WI38 (cell line): ENCODE measurements around the gene NOTCH1.

Experiments used
- H3K4me3 ChIP-seq: 2 replicates; pipeline ENCODE4 v1.5.1; 2011; ENCODE audit warnings: low read depth, mild to moderate bottlenecking, control low read depth, low read length
- CTCF ChIP-seq: IDR thresholded peaks from 2 replicates; pipeline ENCODE4 v1.5.1; 2012; ENCODE audit warnings: low read depth, mild to moderate bottlenecking, control low read depth, low read length

NOTCH1 gene

GRCh38 chr9:136588663-136589464 lies 43.0 kb upstream of the NOTCH1 start:
- no peak overlapping the region for H3K4me3 ChIP-seq
- TF ChIP-seq CTCF, result no peak

DNA sequence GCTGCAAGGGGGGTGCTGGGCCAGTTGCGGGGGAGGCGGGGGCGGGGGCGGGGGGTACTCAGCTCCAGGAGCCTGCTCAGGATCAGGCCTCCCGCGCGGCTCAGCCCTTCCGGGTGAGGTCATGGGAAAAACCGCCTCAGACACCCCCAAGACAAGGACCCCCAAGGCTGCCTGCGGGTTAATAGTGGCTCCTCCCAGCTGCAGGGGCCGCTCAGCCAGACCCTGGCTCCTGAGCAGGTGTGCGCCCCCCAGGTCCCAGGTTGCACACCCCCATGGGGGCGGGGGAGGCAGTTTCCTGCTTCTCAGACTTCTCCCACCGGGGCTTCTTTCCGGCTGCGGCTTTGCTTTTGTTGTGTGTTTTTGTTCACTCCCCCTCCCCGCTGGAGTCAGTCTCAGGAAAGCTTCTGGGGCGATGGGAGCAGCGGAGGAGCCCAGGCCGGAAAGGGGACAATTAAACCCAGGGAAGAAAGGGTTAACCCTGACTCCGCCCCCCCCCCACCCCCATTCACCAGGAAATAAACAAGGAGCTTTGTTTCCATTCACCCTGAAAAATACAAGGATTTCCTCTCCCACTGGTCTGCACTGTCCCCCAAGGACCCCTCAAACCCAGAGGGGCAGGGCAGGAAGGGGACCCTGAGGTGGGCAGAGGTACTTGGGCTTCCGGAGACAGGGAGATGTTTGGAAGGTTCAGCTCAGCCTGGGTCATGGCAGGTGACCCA lies 42.3 kb upstream of the NOTCH1 start:
- TF ChIP-seq CTCF, result no peak
- no peak overlapping the region for H3K4me3 ChIP-seq

- H3K4me3 ChIP-seq, result no peak overlapping the region
- no peak for TF ChIP-seq CTCF
Measured at GRCh38 chr9:136587145-136587943, 41.5 kb upstream of the NOTCH1 start.

GRCh38 chr9:136586391-136586953 lies 40.6 kb upstream of the NOTCH1 start:
- no peak for TF ChIP-seq CTCF
- no peak overlapping the region for H3K4me3 ChIP-seq

- no peak for TF ChIP-seq CTCF
- H3K4me3 ChIP-seq, result no peak overlapping the region
Measured at GRCh38 chr9:136585531-136586120, 39.8 kb upstream of the NOTCH1 start.

DNA sequence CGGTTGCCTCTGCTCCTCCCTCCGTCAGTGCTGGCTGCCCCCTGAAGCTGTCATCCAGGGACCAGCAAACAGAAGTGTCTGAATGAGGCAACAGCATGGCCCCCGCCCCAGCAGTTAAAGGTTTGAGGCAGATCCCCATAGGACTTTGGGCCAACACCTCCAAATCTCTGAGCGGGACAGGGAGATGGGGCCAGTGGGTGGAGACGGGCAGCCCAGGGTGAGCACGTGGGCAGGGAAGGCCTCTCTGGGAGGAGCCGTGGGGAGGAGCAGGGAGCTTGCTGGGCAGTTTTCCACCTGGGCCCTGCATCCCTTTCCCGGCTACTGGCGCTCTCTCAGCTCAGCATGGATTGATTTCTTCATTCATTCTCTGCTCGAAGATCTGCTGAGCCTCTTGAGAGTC lies 39.1 kb upstream of the NOTCH1 start:
- TF ChIP-seq CTCF, result no peak
- no peak overlapping the region for H3K4me3 ChIP-seq
